HepG2 (cell line): ENCODE data around the gene CD7. TPM values are rescaled to one million over a fixed set of nuclear protein-coding genes. Genes with fewer than 3 reads are reported as not detected.

ENCODE experiments used
- CCDC6 ChIP-seq: sonication (generic); formaldehyde crosslinking; IDR thresholded peaks from 2 replicates; pipeline ENCODE4 v1.8.1; 2022; ENCODE audit warnings: mild to moderate bottlenecking, missing genetic modification reagents, moderate library complexity
- GATA4 ChIP-seq: sonication (generic); IDR thresholded peaks from 2 replicates; pipeline ENCODE4 v1.6.1; 2016; ENCODE audit warnings: antibody characterized with exemption, low read depth, borderline replicate concordance
- HDAC6 ChIP-seq: fragments of 200-600 bp; sonication (generic); IDR thresholded peaks from 2 replicates; pipeline ENCODE4 v1.7.0; 2017; ENCODE audit warnings: mild to moderate bottlenecking, antibody characterized with exemption, low read length, low read depth
- HNRNPUL1 ChIP-seq: fragments of 200-400 bp; formaldehyde crosslinking; IDR thresholded peaks from 2 replicates; pipeline ENCODE4 v1.6.1; 2017; ENCODE audit warnings: low read depth, mild to moderate bottlenecking, low read length, moderate library complexity
- IRF1 ChIP-seq: sonication (generic); formaldehyde crosslinking; IDR thresholded peaks from 2 replicates; pipeline ENCODE4 v1.4.0; 2020; ENCODE audit warnings: low read depth, mild to moderate bottlenecking, missing genetic modification reagents
- NFIB ChIP-seq: sonication (generic); formaldehyde crosslinking; IDR thresholded peaks from 2 replicates; pipeline ENCODE4 v1.9.0; 2021; ENCODE audit warnings: missing genetic modification reagents, mild to moderate bottlenecking, borderline replicate concordance
- PITX1 ChIP-seq: sonication (generic); formaldehyde crosslinking; IDR thresholded peaks from 2 replicates; pipeline ENCODE4 v1.5.1; 2020; ENCODE audit warnings: mild to moderate bottlenecking, missing genetic modification reagents
- POLR2G ChIP-seq: fragments of 200-400 bp; formaldehyde crosslinking; IDR thresholded peaks from 2 replicates; pipeline ENCODE4 v1.6.1; 2018; ENCODE audit warnings: mild to moderate bottlenecking, low read depth, low read length, moderate library complexity
- RFX3 ChIP-seq: IDR thresholded peaks from 2 replicates; pipeline ENCODE4 v1.6.1; 2016; ENCODE audit warnings: missing biosample characterization, missing genetic modification reagents
- ZNF362 ChIP-seq: sonication (generic); formaldehyde crosslinking; IDR thresholded peaks from 2 replicates; pipeline ENCODE4 v1.4.0; 2020; ENCODE audit warnings: missing genetic modification reagents, mild to moderate bottlenecking, borderline replicate concordance
- ZNF501 ChIP-seq: sonication (generic); formaldehyde crosslinking; IDR thresholded peaks from 2 replicates; pipeline ENCODE4 v1.5.1; 2020; ENCODE audit warnings: mild to moderate bottlenecking, moderate library complexity, missing genetic modification reagents
- ZNF552 ChIP-seq: sonication (generic); formaldehyde crosslinking; IDR thresholded peaks from 2 replicates; pipeline ENCODE4 v1.9.0; 2022; ENCODE audit warnings: missing genetic modification reagents, mild to moderate bottlenecking, borderline replicate concordance
- ZNF737 ChIP-seq: sonication (generic); formaldehyde crosslinking; IDR thresholded peaks from 2 replicates; pipeline ENCODE4 v1.5.0; 2020; ENCODE audit warnings: missing genetic modification reagents, mild to moderate bottlenecking, borderline replicate concordance
- polyA plus RNA-seq, 8 experiments: library from polyadenylated mRNA; depleted of rRNA in 3 of 8; stranded (reverse) in 7 of 8; unstranded in 1 of 8; fragments of >200 nt; fragmentation: Illumina TruSeq in 4 of 8; extraction: Trizol in 4 of 8; gene quantifications; 2 replicates each; pipeline versions ENCODE4 v1.2.1 to v1.2.3, GENCODE V29; 2011 to 2016; ENCODE audit warnings: low read depth in 4 of 8, missing spikeins in 1 of 8, mixed read lengths in 1 of 8; ENCODE audit not compliant: insufficient read depth in 1 of 8
- total RNA-seq, 5 experiments: library from RNA; depleted of rRNA; stranded (reverse); fragments of >200 nt; fragmentation: Illumina TruSeq; extraction: Trizol; gene quantifications; 2 replicates each; pipeline ENCODE4 v1.2.3, GENCODE V29; 2016; ENCODE audit warnings: low read depth in 1 of 5
- TF ChIP-seq, protein P1 (sequence below): sonication (generic); formaldehyde crosslinking; IDR thresholded peaks from 2 replicates; pipeline ENCODE4 v1.8.1; 2023; ENCODE audit warnings: mild to moderate bottlenecking, inconsistent platforms, moderate library complexity, missing genetic modification reagents, borderline replicate concordance
- TF ChIP-seq, protein P2 (sequence below): IDR thresholded peaks from 2 replicates; pipeline ENCODE4 v1.4.0; 2020; ENCODE audit warnings: mild to moderate bottlenecking, missing genetic modification reagents
- TF ChIP-seq, protein P3 (sequence below): IDR thresholded peaks from 2 replicates; pipeline ENCODE4 v1.6.1; 2016; ENCODE audit warnings: missing compliant biosample characterization, missing genetic modification reagents, borderline replicate concordance

Gene CD7
- total and polyA plus RNA-seq, 2 of the 13 experiments (the other 11 are each of a cell fraction or from before 2014, with no cell fraction given): 67.6 to 76.4 TPM

GRCh38 chr17:82304826-82305726, 12.3 kb downstream of the CD7 start (continued):
- no peak for TF ChIP-seq ZNF737
- no peak for TF ChIP-seq HDAC6
- TF ChIP-seq, protein P1, sequence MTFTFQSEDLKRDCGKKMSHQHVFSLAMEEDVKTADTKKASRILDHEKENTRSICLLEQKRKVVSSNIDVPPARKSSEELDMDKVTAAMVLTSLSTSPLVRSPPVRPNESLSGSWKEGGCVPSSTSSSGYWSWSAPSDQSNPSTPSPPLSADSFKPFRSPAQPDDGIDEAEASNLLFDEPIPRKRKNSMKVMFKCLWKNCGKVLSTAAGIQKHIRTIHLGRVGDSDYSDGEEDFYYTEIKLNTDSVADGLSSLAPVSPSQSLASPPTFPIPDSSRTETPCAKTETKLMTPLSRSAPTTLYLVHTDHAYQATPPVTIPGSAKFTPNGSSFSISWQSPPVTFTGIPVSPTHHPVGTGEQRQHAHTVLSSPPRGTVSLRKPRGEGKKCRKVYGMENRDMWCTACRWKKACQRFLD (CRISPR knock-in tag): 0 out of 2 replicates have a peak, but pooled peaks have one; percentile 24
- TF ChIP-seq, protein P2, sequence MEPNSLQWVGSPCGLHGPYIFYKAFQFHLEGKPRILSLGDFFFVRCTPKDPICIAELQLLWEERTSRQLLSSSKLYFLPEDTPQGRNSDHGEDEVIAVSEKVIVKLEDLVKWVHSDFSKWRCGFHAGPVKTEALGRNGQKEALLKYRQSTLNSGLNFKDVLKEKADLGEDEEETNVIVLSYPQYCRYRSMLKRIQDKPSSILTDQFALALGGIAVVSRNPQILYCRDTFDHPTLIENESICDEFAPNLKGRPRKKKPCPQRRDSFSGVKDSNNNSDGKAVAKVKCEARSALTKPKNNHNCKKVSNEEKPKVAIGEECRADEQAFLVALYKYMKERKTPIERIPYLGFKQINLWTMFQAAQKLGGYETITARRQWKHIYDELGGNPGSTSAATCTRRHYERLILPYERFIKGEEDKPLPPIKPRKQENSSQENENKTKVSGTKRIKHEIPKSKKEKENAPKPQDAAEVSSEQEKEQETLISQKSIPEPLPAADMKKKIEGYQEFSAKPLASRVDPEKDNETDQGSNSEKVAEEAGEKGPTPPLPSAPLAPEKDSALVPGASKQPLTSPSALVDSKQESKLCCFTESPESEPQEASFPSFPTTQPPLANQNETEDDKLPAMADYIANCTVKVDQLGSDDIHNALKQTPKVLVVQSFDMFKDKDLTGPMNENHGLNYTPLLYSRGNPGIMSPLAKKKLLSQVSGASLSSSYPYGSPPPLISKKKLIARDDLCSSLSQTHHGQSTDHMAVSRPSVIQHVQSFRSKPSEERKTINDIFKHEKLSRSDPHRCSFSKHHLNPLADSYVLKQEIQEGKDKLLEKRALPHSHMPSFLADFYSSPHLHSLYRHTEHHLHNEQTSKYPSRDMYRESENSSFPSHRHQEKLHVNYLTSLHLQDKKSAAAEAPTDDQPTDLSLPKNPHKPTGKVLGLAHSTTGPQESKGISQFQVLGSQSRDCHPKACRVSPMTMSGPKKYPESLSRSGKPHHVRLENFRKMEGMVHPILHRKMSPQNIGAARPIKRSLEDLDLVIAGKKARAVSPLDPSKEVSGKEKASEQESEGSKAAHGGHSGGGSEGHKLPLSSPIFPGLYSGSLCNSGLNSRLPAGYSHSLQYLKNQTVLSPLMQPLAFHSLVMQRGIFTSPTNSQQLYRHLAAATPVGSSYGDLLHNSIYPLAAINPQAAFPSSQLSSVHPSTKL: peak; percentile 43; the same call in 1 of the 2 replicates
- TF ChIP-seq NFIB: no peak
- TF ChIP-seq RFX3 (CRISPR knock-in tag): no peak
- no peak for TF ChIP-seq PITX1 (CRISPR knock-in tag)
- no peak for TF ChIP-seq HNRNPUL1
- no peak for TF ChIP-seq GATA4
- TF ChIP-seq POLR2G: no peak
- TF ChIP-seq, protein P3, sequence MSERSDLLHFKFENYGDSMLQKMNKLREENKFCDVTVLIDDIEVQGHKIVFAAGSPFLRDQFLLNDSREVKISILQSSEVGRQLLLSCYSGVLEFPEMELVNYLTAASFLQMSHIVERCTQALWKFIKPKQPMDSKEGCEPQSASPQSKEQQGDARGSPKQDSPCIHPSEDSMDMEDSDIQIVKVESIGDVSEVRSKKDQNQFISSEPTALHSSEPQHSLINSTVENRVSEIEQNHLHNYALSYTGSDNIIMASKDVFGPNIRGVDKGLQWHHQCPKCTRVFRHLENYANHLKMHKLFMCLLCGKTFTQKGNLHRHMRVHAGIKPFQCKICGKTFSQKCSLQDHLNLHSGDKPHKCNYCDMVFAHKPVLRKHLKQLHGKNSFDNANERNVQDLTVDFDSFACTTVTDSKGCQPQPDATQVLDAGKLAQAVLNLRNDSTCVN (CRISPR knock-in tag): no peak
- TF ChIP-seq CCDC6 (CRISPR knock-in tag): no peak
- TF ChIP-seq IRF1: no peak
- 0 out of 2 replicates have a peak, but pooled peaks have one; percentile 43 for TF ChIP-seq ZNF552
- peak; percentile 69 for TF ChIP-seq ZNF501
- no peak for TF ChIP-seq ZNF362 (CRISPR knock-in tag)
